Stimulated activated CD8-positive, alpha-beta memory T cell treated with anti-CD3 and anti-CD28 coated beads, Interleukin-12 subunit alpha, Interleukin-12 subunit beta, amount 100 ng/mL, for 1 hour (primary cell): ENCODE data around the gene AFDN.

Experiments used
- DNase-seq: peaks from one replicate; pipeline ENCODE4 v3.0.0-alpha.2; 2020; ENCODE audit warnings: low read depth

AFDN gene

DNA sequence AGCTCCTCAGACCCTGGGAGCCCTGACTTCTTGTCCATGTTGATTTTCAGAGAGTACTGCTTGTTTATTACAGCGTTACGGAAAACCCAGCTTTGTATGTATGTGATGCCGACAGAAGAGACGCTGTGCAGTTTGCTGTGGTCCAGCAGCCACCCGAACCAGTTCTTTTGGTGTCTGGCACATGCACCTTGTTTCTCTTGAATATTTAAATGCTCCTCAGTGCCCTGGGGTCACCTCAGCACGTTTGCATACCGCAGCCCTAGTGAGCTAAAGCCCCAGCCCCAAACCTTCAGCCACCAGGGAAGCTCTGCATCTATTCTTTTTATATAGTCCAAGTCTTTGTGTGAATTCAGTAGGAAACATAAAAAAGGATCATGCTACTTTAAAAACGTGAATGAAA is 39.9 kb downstream of the AFDN start:
- no peak for DNase-seq

DNA sequence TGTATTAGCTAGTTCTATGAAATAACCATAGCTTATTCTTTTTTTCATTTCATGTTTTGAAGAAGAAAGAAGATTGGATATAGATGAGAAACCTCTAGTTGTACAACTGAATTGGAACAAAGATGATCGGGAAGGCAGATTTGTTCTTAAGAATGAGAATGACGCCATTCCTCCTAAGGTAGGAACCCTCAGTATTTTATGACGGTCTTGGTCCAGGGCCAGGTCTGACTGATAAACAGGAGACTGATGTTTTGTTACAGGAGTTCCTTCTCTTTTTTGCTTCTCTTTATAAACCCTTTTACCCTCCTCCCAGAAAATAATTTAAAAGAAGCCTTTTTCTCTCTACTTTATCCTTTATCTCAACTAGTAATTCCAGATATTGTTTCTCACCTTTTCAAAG is 43.6 kb downstream of the AFDN start:
- DNase-seq = no peak

DNA sequence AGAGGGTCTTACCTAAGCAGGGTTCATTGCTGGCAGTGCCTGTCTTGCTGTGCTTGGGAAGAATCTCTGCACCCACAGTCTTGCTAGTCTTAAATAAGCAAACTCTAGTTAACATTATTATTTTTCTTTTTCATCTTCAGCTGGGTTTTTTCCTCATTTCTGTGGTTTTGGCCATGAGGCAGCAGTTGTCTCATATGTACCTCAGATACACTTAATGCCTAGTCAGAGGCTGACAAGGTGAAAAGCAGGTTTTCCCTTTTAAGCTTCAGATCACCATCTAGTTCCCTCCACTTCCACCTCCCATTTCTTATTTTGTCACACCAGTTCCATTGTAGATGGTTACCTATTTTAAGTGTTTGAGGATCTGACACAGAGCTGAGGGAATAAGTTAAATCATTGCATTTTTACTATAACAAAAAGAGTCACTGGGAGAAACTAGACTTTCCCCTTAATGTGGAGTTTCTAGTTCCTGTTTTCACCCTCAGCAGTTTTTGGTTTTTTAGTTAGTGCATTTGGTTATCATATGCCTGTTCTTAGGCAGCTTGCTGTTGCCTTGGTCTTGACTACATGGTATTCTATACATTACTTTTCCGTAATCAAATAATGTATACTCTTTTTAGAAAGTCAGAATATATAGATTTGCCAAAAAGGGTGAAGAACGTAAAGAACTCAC is 46.0 kb downstream of the AFDN start:
- DNase-seq = no peak

DNA sequence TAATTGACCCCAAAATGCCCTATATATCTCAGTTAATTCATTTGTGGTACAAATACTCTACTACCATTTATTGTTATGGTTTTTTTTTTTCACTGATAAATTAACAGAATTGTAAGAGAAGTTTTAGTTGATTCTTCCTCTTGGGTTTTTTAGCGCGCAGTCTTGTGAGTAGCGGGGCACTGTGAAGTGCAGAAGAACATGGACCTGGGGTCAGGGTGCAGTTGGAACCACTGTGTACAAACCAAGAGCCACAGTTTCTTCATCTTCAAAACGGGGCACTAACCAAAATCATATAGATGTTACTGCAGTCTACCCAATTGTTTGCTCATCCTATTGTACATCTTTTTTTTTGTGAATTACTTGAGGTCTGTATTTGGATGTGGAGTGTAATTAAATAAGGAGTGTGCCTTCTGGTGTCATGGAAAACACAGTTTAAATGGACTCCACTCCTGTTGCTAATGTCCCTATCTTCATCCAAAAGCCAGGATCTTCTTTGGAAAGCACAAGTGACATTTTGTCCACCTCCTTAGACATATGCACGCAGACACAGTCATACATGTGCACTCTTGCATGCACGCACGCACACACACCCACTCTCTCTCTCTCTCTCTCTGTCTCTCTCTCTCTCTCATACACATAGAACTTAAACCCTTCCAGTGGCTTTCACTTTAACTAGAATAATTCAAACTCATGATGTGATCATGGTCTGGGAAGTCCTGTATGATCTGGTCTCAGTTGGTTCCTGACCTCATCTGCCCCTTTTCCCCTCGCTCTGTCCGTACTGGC is 51.5 kb downstream of the AFDN start:
- no peak for DNase-seq

DNA sequence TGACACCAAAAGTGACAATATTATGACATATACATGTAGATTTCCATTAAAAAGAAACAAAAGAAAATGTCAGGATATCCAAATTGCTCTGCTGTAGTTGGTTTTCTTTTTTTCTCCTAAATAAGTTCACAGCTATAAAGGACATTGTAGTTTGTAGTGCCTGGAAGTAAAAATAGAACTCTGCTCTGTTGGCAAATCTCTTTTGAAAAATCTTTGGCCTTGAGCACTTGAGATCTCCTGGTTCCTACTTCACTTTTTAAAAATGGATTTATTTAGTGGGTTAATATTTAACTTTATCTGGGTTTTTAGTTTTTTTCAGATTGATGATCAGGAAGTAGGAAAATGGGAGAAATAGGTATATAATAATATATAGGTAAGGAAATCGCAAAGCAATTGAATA is 52.9 kb downstream of the AFDN start:
- no peak for DNase-seq

DNA sequence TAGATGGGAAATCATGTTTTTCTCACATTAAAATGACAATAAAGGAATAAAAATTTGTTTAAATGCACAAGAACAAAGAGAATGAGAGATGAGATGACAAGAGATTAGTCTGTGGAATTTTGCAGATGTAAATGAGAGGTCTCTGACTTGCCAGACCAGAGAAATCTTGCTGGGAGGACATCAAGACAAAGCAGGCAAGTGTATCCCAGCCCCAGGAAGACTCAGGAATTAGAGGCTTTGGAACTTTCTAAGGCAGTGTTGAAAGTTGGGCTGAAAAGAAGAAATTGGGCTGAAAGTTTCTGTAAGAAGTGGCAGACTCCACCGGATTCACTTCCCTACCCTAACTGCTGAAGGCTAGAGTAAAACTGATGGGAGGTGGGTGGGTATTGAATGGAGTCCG is 54.6 kb downstream of the AFDN start:
- DNase-seq = no peak

DNA sequence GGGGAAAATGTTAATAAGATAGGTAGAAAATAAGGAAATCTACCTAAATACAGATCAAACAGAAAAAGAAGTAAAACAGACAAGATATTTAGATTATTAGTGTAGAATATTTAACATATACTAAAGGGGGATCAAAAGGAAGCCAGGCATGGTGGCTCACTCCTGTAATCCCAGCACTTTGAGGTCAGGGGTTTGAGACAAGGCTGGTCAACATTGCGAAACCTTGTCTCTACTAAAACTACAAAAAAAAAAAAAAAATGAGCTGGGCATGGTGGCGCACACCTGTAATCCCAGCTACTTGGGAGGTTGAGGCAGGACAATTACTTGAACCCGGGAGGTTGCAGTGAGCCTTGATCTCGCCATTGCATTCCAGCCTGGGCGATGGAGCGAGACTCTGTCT is 55.5 kb downstream of the AFDN start:
- DNase-seq = no peak

DNA sequence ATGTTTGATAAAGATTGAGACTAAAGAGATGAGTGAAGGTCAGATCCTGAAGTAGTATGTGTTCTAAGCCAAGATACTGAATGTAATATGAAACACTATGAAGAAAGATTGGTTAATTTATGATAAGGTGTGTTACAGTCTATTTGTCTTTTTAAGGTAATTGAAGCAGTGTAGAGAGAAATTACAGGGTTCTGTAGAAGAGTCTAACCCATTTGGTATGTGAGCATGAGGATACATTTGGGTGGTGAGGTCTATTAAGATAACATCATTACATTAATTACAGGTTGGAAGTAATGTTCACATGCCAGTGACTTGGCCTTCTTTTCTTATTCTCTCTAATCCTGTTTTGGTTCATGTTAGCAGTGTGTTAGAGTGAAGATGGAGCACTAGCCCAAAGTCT is 61.4 kb downstream of the AFDN start:
- DNase-seq = no peak

DNA sequence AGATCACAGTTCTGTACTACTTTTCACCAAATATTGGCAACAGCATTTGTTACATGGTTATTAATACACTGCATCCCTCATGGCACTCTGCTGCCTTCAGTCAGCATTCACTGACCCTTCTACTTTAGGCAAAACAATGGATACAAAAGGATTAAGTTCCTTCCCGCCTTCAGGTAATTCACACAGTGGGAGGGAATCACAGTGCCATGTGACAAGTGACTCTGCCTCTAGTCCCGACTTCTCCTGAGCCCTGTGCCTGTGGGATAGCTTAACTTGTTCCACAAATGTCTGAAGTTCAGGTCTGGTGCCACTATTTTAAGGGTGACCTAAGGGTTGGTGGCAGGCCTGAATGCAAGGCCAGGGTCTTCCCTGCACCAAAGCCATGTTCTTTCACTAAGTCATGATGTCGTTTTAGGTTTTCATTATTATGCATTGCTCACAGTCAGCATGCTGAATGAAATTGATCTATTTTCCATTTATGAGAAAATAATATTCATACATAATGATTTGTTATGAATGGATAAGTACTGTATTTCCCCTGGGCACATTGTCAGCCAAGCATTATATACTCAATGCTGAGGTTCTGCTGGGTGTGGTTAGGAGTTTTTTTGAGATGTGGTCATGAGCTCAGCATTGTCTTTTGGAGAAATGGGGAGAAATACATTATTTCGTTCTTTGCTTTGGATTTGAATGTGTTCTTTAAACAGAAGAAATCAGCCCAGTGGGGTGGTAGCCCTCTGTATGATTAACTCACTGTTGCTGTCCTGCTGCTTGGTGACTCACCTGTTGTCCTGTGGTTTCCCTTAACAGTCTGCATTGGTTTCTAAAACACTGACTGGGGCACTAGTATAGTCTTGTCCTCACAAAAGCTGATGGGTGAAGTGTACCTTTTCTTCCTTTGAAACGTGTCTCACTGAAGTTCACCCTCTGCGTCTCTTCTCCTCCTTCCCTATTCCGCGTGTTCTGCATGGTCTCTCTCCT is 66.4 kb downstream of the AFDN start:
- no peak for DNase-seq

DNA sequence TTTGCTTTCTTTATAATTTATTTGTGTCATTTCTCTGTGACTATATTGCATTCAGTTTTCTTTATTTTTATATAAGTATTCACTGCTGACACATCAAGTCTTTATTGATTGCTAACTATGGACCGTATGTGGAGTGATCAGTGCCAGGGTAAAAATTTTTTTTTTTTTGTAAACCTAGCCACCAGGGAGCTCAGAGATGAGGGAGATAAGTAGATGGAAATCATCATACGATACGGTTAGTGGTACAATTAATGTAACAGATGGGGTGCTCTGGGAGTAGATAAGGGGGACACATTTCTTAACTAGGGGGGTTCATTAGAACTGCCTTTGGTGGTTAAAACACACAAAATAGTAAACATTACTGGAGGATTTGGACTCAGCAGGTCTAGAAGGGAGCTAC is 68.3 kb downstream of the AFDN start:
- no peak for DNase-seq

DNA sequence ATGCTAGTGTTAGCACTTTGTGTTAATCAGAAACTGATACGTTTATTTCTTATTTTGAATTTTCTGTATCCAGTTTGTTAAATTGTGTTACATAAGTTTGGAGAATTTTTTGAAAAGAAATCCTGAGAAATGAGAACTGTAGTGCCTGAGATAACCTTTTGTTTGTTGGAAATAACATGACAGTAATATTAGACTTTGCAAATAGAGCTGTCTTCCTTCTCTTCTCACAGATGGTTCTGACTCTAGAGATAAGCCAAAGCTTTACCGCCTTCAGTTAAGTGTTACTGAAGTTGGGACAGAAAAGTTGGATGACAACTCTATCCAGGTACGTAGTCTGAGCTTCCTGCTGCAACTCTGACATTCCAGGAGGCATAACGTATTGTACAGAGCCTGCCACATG is 69.9 kb downstream of the AFDN start:
- DNase-seq = no peak

DNA sequence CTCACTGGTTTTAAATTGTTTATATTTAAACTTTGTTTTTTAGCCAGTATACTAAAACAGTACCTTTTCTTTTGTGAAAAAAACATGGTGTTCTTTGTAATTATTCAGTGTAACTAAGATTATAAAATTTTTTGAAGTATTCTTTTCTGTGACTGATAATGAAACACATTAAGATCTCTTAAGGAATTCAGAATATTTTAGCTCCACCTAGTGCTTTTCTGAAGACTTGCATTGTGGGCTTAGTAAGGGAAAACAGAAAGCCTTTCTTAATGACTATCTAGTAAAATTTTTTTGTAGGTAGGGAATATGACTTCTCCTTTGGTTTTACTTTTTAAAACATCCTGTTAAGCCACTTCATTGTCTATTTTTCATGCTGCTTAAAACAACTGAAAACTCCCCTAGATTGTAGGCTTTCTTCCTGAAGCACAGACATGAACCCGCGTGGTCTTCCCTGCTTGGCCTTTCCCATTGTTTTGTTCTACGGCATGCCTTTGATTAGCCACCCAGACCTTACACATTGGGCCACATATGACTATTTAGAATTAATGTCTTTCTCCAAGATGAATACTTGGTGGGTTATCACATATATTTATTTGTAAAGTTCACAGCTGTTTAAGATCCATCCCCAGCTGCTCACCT is 72.1 kb downstream of the AFDN start:
- DNase-seq = no peak

DNA sequence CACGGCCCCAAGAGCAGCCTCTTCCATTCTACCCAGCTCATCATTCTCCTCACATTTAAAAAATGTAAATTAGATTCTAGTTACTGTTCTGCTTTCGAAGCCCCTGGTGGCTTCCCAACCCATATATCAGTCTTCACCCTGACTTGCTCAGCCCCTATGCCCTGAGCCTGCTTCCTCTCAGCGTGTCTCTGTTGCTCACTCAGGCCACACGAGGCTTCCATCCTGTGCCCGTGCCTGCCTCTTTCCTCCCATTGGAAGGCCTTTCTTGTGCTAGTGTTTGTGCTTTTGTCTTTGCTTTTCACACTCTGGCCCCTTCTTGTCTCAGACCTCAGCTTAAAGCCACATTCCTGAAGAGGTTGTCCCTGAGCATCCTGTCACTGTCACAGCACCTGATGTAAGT is 78.1 kb downstream of the AFDN start:
- no peak for DNase-seq

DNA sequence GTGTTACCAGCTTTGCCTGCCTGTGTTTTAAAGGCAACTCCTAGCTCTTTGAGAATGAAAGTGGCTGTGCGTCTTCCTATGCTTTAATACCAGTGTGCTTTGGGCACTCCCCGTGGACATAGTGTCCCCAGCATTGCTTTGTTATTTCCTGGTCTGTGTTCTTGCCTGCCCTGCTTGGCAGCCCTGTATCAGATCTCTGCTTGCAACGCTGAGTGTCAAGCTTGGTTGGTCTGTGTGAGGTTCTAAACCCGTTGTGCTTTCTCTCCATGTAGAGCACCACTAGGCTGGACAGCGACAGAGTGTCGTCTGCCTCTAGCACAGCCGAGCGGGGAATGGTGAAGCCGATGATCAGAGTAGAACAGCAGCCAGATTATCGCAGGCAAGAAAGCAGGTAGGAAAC is 80.2 kb downstream of the AFDN start:
- no peak for DNase-seq

DNA sequence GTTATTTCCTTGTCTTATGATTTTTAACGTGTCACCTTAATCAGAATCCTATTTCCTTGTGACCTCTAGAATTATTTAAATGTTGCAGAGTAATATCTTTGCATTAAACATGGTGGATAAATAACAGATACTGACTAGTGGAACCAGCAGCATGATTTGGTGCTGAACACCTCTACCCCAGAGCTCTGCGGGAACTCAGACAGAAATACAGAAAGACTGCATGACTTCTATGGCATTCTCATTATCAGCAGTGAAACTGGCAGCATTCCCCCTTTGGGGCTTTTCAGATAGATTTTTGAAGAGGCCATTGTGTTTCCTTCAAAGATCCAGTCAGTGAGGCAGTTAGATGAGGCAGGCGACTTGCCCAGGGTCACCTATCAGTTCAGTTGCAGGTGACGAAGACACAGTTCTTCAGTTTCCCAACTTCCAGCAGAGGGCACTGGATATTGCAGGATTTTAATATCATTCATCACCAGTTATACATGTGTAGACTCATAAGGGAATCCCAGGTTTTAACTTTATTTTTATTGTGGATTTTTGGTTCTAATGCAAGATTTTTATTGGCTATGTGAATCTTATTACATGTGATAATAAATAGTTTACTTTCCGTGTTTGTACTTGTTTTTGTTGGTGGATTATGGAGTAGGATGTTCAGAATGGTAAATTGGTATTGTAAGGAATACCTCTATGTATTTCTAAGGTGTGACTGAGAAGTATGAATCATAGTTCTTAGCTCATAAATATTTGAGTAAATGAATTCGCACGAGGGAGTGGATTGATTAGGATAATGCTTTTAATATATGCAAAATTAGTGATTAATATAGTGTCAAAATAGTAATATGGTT is 81.3 kb downstream of the AFDN start:
- no peak for DNase-seq

DNA sequence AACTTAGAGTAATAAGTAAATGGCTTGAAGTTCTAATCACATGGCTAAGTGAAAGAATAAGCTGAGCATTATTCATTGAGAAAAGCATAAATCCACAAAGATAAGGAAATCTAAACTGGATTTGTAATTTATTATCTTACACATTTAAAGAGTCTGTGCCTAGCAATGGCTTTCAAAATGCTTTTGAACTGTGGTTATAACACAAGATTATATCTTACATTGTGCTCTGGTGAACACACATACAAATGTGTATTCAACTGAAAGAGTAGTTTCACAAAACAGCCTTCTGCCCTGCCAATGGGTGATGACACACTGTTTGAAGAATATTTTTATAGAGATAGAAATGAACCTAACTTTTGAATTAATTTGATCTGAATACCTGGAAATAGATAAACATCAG is 83.3 kb downstream of the AFDN start:
- no peak for DNase-seq

DNA sequence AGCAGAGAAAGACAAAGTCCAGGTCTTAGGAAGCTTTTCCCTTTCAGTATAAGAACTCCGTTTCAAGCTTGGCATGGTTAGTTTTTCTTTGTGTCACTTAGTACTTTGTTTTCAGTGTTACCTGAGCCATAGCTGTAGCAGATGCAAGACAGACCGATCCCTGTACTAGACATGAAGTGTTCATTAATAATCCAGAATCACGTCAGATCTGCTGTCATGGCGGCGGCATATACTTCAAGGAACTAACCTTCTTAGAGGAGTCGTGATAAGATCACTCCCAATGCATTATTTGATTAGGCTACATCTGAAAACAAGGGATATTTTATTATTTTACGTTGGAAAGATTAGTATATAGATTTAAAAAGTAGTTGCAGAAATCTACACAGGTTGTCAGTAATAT is 83.9 kb downstream of the AFDN start:
- no peak for DNase-seq

DNA sequence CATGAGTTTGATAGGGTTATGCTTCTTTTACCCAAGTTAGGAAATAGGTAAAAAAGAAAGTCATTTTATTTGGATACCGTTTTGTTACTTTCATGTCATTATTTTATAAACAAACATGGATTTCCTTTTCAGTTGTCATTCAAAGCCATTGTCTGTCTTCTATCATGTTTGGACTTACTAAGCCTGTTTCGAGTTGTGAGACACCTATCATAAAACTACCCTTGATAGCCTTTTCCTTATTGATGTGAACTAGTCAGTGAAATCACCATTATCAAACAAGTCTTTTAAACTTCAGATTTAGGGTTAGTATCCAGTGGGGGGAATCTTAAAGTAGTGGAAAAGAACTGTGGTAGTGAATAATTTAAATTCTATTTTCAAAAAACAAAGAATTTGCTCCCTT is 85.8 kb downstream of the AFDN start:
- no peak for DNase-seq

DNA sequence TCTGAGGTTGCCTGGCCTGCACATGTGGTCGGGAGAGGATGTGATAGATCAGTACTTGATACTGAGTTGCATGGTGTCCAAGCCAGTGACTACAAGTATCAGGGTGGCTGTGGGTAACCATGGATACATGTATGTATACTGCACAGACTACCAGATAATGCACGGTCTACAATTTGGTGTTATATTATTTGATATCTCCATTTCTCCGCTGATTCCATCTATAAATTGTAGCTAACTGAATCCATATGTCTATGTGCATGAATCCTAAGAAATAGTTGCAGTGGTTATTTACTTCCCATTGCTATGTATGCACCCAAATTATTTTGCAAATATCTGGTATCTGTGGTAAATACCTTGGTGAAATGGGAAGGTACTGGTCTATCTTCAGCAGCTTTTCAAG is 87.0 kb downstream of the AFDN start:
- DNase-seq = no peak

DNA sequence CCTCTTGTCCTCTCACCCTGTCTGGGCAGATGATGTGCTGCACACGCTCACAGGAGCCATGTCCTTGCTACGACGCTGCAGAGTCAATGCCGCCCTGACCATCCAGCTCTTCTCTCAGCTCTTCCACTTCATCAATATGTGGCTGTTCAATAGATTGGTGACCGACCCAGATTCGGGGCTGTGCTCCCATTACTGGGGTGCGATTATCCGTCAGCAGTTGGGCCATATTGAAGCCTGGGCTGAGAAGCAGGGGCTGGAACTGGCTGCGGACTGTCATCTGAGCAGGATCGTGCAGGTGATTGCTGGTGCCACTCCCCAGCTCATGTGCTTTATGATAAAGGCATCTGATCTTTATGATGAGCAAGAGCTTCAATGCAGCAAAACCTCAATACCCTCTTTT is 88.4 kb downstream of the AFDN start:
- no peak for DNase-seq

DNA sequence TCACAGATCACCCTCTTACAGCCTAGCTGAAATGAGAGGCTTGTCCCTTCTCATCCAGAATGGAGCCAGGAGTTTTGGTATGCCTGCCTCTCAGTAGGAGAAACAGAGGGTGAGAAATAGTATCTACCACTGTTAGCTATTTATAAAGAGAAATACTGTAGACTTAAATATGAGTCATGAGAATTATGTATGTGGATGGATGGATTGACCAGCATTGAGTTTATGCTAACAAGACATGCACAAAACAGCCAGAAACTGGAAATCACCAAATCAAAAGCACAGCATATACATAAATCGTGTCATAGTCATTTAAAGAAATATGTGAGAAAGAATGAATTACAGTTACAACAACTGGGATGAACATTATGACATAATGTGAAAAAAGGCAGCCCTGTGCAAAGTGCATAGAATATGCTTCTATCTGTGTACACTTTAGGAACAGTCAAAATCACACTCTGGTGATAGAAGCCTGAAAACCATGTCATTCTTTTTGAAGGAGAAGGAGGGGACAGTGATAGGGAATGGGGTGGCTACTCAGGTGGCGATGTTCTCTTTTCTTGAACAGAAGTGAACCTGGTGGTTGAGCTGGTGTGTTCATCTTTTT is 90.9 kb downstream of the AFDN start:
- DNase-seq = no peak
